ENCODE results near the gene TP53I3.
"Not testable (repeated sequence)": the region's sequence is repeated elsewhere in the genome, so short reads cannot be mapped to it uniquely, and the experiment has no call there.

The TP53I3 gene

DNA sequence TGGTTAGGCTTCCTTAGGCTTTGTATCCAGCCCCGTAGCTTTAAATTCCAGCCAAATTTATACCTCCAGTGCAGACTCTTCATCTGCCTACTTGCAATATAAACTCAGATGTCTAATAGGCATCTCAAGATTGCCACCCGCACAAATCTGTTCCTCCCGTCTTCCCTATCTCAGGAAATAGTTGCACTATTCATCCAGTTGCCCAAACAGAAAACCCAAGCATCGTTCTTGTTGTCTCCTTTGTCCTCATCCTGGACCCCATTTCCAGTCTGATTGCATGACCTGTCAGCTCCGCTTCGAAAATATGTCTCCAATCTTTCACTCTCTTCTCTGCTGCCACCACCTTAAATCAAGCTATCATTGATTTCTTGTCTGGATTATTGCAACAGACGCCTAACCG, 32.8 kb downstream of the TP53I3 start:
- DNase-seq: no peak

DNA sequence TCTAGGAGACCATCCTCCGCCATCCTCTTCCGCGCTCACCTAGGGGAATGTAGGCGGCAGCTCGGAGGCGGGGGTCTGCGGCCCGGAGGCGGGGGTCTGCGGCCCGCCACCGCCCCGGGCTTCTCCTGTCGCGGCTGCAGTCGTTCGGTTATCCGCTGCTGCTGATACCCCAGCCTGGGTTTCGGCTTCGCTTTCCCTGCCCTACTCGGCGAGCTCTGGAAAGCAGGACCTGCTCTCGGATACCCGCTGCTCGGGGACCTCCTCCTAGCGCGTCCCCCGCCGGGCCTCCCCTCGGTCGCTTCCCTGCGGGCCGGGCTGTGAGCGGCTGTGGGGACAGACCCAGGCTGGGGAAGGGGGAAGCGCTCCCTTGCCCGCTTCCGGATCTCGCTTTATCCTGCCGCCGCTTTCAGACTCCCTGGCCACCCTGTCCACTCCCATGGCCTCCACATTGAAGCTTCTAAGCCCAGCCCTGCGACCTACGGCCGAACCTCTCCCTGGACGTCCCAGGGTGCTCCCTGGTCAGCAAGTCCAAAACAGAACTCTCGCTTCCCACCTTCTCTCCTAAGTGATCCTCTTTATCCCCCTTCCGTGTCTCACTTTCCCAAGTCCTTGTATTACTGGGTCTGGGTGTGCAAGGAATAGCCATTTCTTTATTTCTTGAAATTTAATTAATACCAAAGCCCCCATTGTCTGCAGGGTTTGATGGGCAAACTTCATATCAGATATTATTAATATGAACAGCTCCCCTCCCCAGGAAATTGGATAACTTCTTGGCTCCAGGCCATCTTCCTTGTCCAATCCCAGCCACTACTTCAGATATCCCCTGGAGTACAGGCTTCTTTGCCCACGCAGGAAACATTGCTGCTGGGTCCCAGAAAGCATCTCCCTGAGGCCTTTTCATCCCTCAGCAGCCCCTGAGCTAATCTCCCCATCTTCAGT, 34.3 kb downstream of the TP53I3 start:
- DNase-seq: no peak

- DNase-seq: peak; percentile 21
Observed at GRCh38 chr2:24049485-24050021, 35.1 kb downstream of the TP53I3 start, which contains the start of gene FKBP1B. Gene FKBP1B (plus strand): TSS chr2:24049741. CDS start chr2:24049850, 109 bp downstream.

DNA sequence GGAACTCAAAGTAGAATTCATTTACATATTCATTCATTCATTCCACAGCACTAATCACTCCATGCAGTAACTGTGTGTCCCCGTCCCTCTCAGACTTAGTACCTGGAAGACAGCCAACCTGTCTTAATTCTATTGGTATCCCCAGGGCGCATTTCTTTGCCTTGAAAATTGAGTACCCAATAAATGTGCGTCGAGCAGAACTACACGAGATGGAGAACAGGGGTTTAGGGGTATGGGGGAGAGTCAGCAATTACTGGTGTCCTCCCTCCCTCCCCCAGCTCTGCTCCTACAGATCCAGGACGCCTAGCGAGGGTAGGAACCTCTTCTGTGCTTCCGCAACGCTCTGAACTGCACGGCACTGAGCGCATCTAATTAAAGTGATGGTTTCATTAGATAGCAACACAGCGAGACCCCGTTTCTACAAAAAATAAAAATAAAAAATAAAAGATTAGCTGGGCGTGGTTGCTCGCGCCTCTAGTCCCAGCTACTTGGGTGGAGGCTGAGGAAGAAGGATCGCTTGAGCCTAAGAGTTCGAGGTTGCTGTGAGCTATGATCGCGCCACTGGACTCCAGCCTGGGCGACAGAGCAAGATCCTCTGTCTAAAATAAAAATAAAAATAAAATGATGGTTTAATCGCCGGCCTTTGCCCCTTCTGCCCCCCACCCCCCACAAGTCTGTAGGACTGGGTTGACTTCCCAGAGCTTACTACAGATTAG, 35.7 kb downstream of the TP53I3 start:
- no peak for DNase-seq

DNA sequence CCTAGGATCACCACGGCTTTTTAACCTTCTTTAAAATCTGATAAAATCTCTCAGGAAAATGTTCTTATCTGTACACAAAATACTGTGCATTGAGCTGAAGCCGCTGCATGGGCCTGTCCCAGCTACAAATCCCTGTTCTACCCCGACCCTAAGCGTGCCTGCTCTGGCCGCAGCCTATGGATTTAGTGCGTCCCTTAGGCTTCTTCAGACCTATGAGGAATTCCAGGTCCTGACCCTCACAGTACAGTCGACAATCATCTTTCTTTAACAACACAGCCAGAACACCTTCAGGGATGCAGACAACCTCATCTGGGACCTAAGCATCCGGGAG, 37.0 kb downstream of the TP53I3 start:
- no peak for DNase-seq

- peak; percentile 88 for DNase-seq
Observed at GRCh38 chr2:24046930-24047702, 37.5 kb downstream of the TP53I3 start, which contains the start of gene WDCP. Gene WDCP (minus strand): TSS chr2:24047391. CDS start chr2:24039494, 7,897 bp downstream.

- DNase-seq: no peak
Observed at GRCh38 chr2:24046599-24046929, 38.1 kb downstream of the TP53I3 start.

GRCh38 chr2:24045511-24046508, 38.8 kb downstream of the TP53I3 start:
- DNase-seq: no peak

- DNase-seq: not testable (repeated sequence)
Observed at GRCh38 chr2:24043133-24043532, 41.5 kb downstream of the TP53I3 start.

- DNase-seq: no peak
Observed at GRCh38 chr2:24040511-24040910, 44.1 kb downstream of the TP53I3 start.

GRCh38 chr2:24038786-24039499, 45.7 kb downstream of the TP53I3 start:
- DNase-seq: no peak
